ENCODE measurements around the gene ABCC2.
A peak's percentile ranks its signal among the peaks of the same experiment; 100 is the strongest.
"Not testable (repeated sequence)": the region's sequence is repeated elsewhere in the genome, so short reads cannot be mapped to it uniquely, and the experiment has no call there.

Gene ABCC2

GRCh38 chr10:99836711-99837110 lies 54.3 kb downstream of the ABCC2 start:
- Histone ChIP-seq H3K27me3 (replicated peaks in 2 of 5; ENCODE audit: control insufficient read depth in 4 of 5, insufficient read depth in 5 of 5, low read length in 4 of 5) (no peaks in the 10 kb centered on the region), H3K27ac (ENCODE audit: insufficient read depth in 1 of 2, low read depth in 1 of 2, low read length in 2 of 2, poor library complexity in 1 of 2, severe bottlenecking in 2 of 2) (no peak overlapping the region), H3K36me3 (ENCODE audit: control insufficient read depth in 4 of 4, insufficient read depth in 4 of 4, low read length in 3 of 4) (no peaks in the 10 kb centered on the region), H3K4me3 (ENCODE audit: control insufficient read depth in 1 of 7, extremely low read depth in 1 of 7, insufficient read depth in 4 of 7, low read depth in 2 of 7, low read length in 6 of 7) (no peak overlapping the region), H3K9me3 (ENCODE audit: control extremely low read depth in 1 of 5, control insufficient read depth in 4 of 5, insufficient read depth in 2 of 5, low read depth in 1 of 5, low read length in 4 of 5) (no peaks in the 10 kb centered on the region), H3K4me1 (ENCODE audit: control extremely low read depth in 1 of 4, control insufficient read depth in 4 of 4, insufficient read depth in 4 of 4, low read length in 3 of 4) (no peaks in the 10 kb centered on the region)
- WGBS (ENCODE audit: insufficient coverage): 100% methylated on average over 1 of the region's 2 CpGs
- ChIA-PET POLR2A (no interaction called here), CTCF (no interaction called here)
- DNase-seq: no peak

GRCh38 chr10:99840859-99841258 lies 58.4 kb downstream of the ABCC2 start:
- DNase-seq; H3K9me3 ChIP-seq (ENCODE audit: control extremely low read depth in 1 of 5, control insufficient read depth in 4 of 5, insufficient read depth in 2 of 5, low read depth in 1 of 5, low read length in 4 of 5); CTCF ChIA-PET; H3K27me3 ChIP-seq (replicated peaks in 2 of 5; ENCODE audit: control insufficient read depth in 4 of 5, insufficient read depth in 5 of 5, low read length in 4 of 5); H3K27ac ChIP-seq (ENCODE audit: insufficient read depth in 1 of 2, low read depth in 1 of 2, low read length in 2 of 2, poor library complexity in 1 of 2, severe bottlenecking in 2 of 2); H3K4me3 ChIP-seq (ENCODE audit: control insufficient read depth in 1 of 7, extremely low read depth in 1 of 7, insufficient read depth in 4 of 7, low read depth in 2 of 7, low read length in 6 of 7); H3K36me3 ChIP-seq (ENCODE audit: control insufficient read depth in 4 of 4, insufficient read depth in 4 of 4, low read length in 3 of 4); POLR2A ChIA-PET: not testable (repeated sequence)
- peaks cover 0 to 16% (median 3%) of the 10 kb centered on the region in 4 experiments for H3K4me1 ChIP-seq (ENCODE audit: control extremely low read depth in 1 of 4, control insufficient read depth in 4 of 4, insufficient read depth in 4 of 4, low read length in 3 of 4)
- 54% methylated on average over 2 of the region's 2 CpGs for WGBS (ENCODE audit: insufficient coverage)

- ChIA-PET POLR2A (no interaction called here), CTCF (no interaction called here)
- H3K27ac ChIP-seq (ENCODE audit: insufficient read depth in 1 of 2, low read depth in 1 of 2, low read length in 2 of 2, poor library complexity in 1 of 2, severe bottlenecking in 2 of 2): no peak overlapping the region
- peaks cover 0 to 3% (median 0%) of the 10 kb centered on the region in 5 experiments for H3K27me3 ChIP-seq (replicated peaks in 2 of 5; ENCODE audit: control insufficient read depth in 4 of 5, insufficient read depth in 5 of 5, low read length in 4 of 5)
- no peaks in the 10 kb centered on the region for H3K36me3 ChIP-seq (ENCODE audit: control insufficient read depth in 4 of 4, insufficient read depth in 4 of 4, low read length in 3 of 4)
- H3K9me3 ChIP-seq (ENCODE audit: control extremely low read depth in 1 of 5, control insufficient read depth in 4 of 5, insufficient read depth in 2 of 5, low read depth in 1 of 5, low read length in 4 of 5): no peaks in the 10 kb centered on the region
- WGBS (ENCODE audit: insufficient coverage): 100% methylated on average over 7 of the region's 7 CpGs
- peaks cover 1 to 21% (median 11%) of the 10 kb centered on the region in 4 experiments for H3K4me1 ChIP-seq (ENCODE audit: control extremely low read depth in 1 of 4, control insufficient read depth in 4 of 4, insufficient read depth in 4 of 4, low read length in 3 of 4)
- no peak for DNase-seq
- H3K4me3 ChIP-seq (ENCODE audit: control insufficient read depth in 1 of 7, extremely low read depth in 1 of 7, insufficient read depth in 4 of 7, low read depth in 2 of 7, low read length in 6 of 7): no peak overlapping the region
These were observed 59.3 kb downstream of the ABCC2 start for GRCh38 chr10:99841746-99842145.

GRCh38 chr10:99843310-99843709 lies 60.9 kb downstream of the ABCC2 start:
- Histone ChIP-seq H3K36me3 (ENCODE audit: control insufficient read depth in 4 of 4, insufficient read depth in 4 of 4, low read length in 3 of 4) (no peaks in the 10 kb centered on the region), H3K9me3 (ENCODE audit: control extremely low read depth in 1 of 5, control insufficient read depth in 4 of 5, insufficient read depth in 2 of 5, low read depth in 1 of 5, low read length in 4 of 5) (no peaks in the 10 kb centered on the region), H3K27ac (ENCODE audit: insufficient read depth in 1 of 2, low read depth in 1 of 2, low read length in 2 of 2, poor library complexity in 1 of 2, severe bottlenecking in 2 of 2) (no peak overlapping the region), H3K4me3 (ENCODE audit: control insufficient read depth in 1 of 7, extremely low read depth in 1 of 7, insufficient read depth in 4 of 7, low read depth in 2 of 7, low read length in 6 of 7) (no peak overlapping the region), H3K27me3 (replicated peaks in 2 of 5; ENCODE audit: control insufficient read depth in 4 of 5, insufficient read depth in 5 of 5, low read length in 4 of 5) (peaks cover 0 to 3% (median 0%) of the 10 kb centered on the region in 5 experiments), H3K4me1 (ENCODE audit: control extremely low read depth in 1 of 4, control insufficient read depth in 4 of 4, insufficient read depth in 4 of 4, low read length in 3 of 4) (peaks cover 1 to 21% (median 11%) of the 10 kb centered on the region in 4 experiments)
- ChIA-PET POLR2A (no interaction called here), CTCF (interaction anchor here (1.0 to 5.6 kb wide), 2 partner anchors 166 to 203 kb away, joined by 4 to 83 read pairs; partner anchors contain the start of gene DNMBP)
- 100% methylated on average over 1 of the region's 3 CpGs for WGBS (ENCODE audit: insufficient coverage)
- DNase-seq: no peak

GRCh38 chr10:99844433-99844955 lies 62.1 kb downstream of the ABCC2 start:
- no peaks in the 10 kb centered on the region for H3K9me3 ChIP-seq (ENCODE audit: control extremely low read depth in 1 of 5, control insufficient read depth in 4 of 5, insufficient read depth in 2 of 5, low read depth in 1 of 5, low read length in 4 of 5)
- H3K27me3 ChIP-seq (replicated peaks in 2 of 5; ENCODE audit: control insufficient read depth in 4 of 5, insufficient read depth in 5 of 5, low read length in 4 of 5): peaks cover 0 to 3% (median 0%) of the 10 kb centered on the region in 5 experiments
- POLR2A ChIA-PET: no interaction called here
- no peaks in the 10 kb centered on the region for H3K36me3 ChIP-seq (ENCODE audit: control insufficient read depth in 4 of 4, insufficient read depth in 4 of 4, low read length in 3 of 4)
- H3K4me3 ChIP-seq (ENCODE audit: control insufficient read depth in 1 of 7, extremely low read depth in 1 of 7, insufficient read depth in 4 of 7, low read depth in 2 of 7, low read length in 6 of 7): no peak overlapping the region
- CTCF ChIA-PET: interaction anchor here (0.7 to 5.6 kb wide), 11 partner anchors 8 to 251 kb away, joined by 3 to 83 read pairs (median 4); partner anchors contain the start of gene DNMBP
- H3K27ac ChIP-seq (ENCODE audit: insufficient read depth in 1 of 2, low read depth in 1 of 2, low read length in 2 of 2, poor library complexity in 1 of 2, severe bottlenecking in 2 of 2): no peak overlapping the region
- 58% methylated on average over 4 of the region's 6 CpGs for WGBS (ENCODE audit: insufficient coverage)
- DNase-seq: no peak
- peaks cover 1 to 21% (median 11%) of the 10 kb centered on the region in 4 experiments for H3K4me1 ChIP-seq (ENCODE audit: control extremely low read depth in 1 of 4, control insufficient read depth in 4 of 4, insufficient read depth in 4 of 4, low read length in 3 of 4)

- Histone ChIP-seq H3K4me3 (ENCODE audit: control insufficient read depth in 1 of 7, extremely low read depth in 1 of 7, insufficient read depth in 4 of 7, low read depth in 2 of 7, low read length in 6 of 7) (peak overlapping the region in 5 of 7 experiments; percentile 40 to 72 (median 63)), H3K27ac (ENCODE audit: insufficient read depth in 1 of 2, low read depth in 1 of 2, low read length in 2 of 2, poor library complexity in 1 of 2, severe bottlenecking in 2 of 2) (no peak overlapping the region), H3K27me3 (replicated peaks in 2 of 5; ENCODE audit: control insufficient read depth in 4 of 5, insufficient read depth in 5 of 5, low read length in 4 of 5) (peaks cover 0 to 3% (median 0%) of the 10 kb centered on the region in 5 experiments), H3K4me1 (ENCODE audit: control extremely low read depth in 1 of 4, control insufficient read depth in 4 of 4, insufficient read depth in 4 of 4, low read length in 3 of 4) (peaks cover 1 to 21% (median 11%) of the 10 kb centered on the region in 4 experiments), H3K36me3 (ENCODE audit: control insufficient read depth in 4 of 4, insufficient read depth in 4 of 4, low read length in 3 of 4) (no peaks in the 10 kb centered on the region), H3K9me3 (ENCODE audit: control extremely low read depth in 1 of 5, control insufficient read depth in 4 of 5, insufficient read depth in 2 of 5, low read depth in 1 of 5, low read length in 4 of 5) (no peaks in the 10 kb centered on the region)
- ChIA-PET POLR2A (no interaction called here), CTCF (interaction anchor here (0.6 to 5.6 kb wide), 34 partner anchors 10 to 750 kb away, joined by 3 to 83 read pairs (median 5); partner anchors contain the start of gene DNMBP)
- peak; percentile 90 to 95 (median 93) for DNase-seq
- 0% methylated on average over 14 of the region's 18 CpGs for WGBS (ENCODE audit: insufficient coverage)
These were observed 63.5 kb downstream of the ABCC2 start for GRCh38 chr10:99845837-99846382.

GRCh38 chr10:99849057-99849456 lies 66.6 kb downstream of the ABCC2 start:
- Histone ChIP-seq H3K4me3 (ENCODE audit: control insufficient read depth in 1 of 7, extremely low read depth in 1 of 7, insufficient read depth in 4 of 7, low read depth in 2 of 7, low read length in 6 of 7) (no peak overlapping the region), H3K4me1 (ENCODE audit: control extremely low read depth in 1 of 4, control insufficient read depth in 4 of 4, insufficient read depth in 4 of 4, low read length in 3 of 4) (peaks cover 1 to 17% (median 11%) of the 10 kb centered on the region in 4 experiments), H3K9me3 (ENCODE audit: control extremely low read depth in 1 of 5, control insufficient read depth in 4 of 5, insufficient read depth in 2 of 5, low read depth in 1 of 5, low read length in 4 of 5) (no peaks in the 10 kb centered on the region), H3K27ac (ENCODE audit: insufficient read depth in 1 of 2, low read depth in 1 of 2, low read length in 2 of 2, poor library complexity in 1 of 2, severe bottlenecking in 2 of 2) (no peak overlapping the region), H3K36me3 (ENCODE audit: control insufficient read depth in 4 of 4, insufficient read depth in 4 of 4, low read length in 3 of 4) (no peaks in the 10 kb centered on the region), H3K27me3 (replicated peaks in 2 of 5; ENCODE audit: control insufficient read depth in 4 of 5, insufficient read depth in 5 of 5, low read length in 4 of 5) (peaks cover 0 to 3% (median 0%) of the 10 kb centered on the region in 5 experiments)
- WGBS (ENCODE audit: insufficient coverage): 97% methylated on average over 7 of the region's 7 CpGs
- ChIA-PET CTCF (interaction anchor here (1.0 to 2.8 kb wide), 5 partner anchors 10 to 197 kb away, joined by 3 to 16 read pairs (median 5); no protein-coding TSS in a partner anchor), POLR2A (no interaction called here)
- no peak for DNase-seq
